Tibial nerve (tissue), 4 donors: ENCODE measurements around the gene E2F2. TPM values are rescaled to one million over a fixed set of nuclear protein-coding genes. Genes with fewer than 3 reads are reported as not detected.
"Not testable (repeated sequence)": the region's sequence is repeated elsewhere in the genome, so short reads cannot be mapped to it uniquely, and the experiment has no call there.

ENCODE experiments used
- DNase-seq, 2 donors: peaks; one replicate each; pipeline ENCODE4 v3.0.0-alpha.2; 2019; ENCODE audit warnings: low spot score in 2 of 2
- H3K27ac ChIP-seq, 4 donors: fragments of 200-600 bp; sonication (generic) in 3 of 4; one replicate each; pipeline ENCODE4 v1.5.1; 2017 to 2019; ENCODE audit warnings: mild to moderate bottlenecking in 1 of 4
- H3K27me3 ChIP-seq, 2 donors: fragments of 200-600 bp; sonication (generic) in 1 of 2; one replicate each; pipeline versions ENCODE4 v1.5.1 to v1.6.0; 2017 to 2019
- H3K36me3 ChIP-seq, 3 donors: fragments of 200-600 bp; sonication (generic); one replicate each; pipeline ENCODE4 v1.5.1; 2018 to 2019
- H3K4me1 ChIP-seq, 4 donors: fragments of 200-600 bp; sonication (generic) in 3 of 4; one replicate each; pipeline ENCODE4 v1.5.1; 2017 to 2019
- H3K4me3 ChIP-seq, 4 donors: fragments of 200-600 bp; sonication (generic) in 3 of 4; one replicate each; pipeline ENCODE4 v1.5.1; 2017 to 2019; ENCODE audit warnings: mild to moderate bottlenecking in 1 of 4, moderate library complexity in 1 of 4
- H3K9me3 ChIP-seq, 4 donors: fragments of 200-600 bp; sonication (generic) in 3 of 4; one replicate each; pipeline ENCODE4 v1.5.1; 2017 to 2019
- EP300 ChIP-seq, 2 donors: sonication (generic); formaldehyde crosslinking; IDR thresholded peaks; one replicate each; pipeline ENCODE4 v1.6.1; 2017; ENCODE audit warnings: antibody characterized with exemption in 2 of 2, mild to moderate bottlenecking in 1 of 2
- POLR2A ChIP-seq, 2 donors: fragments of 450-650 bp; IDR thresholded peaks; one replicate each; pipeline ENCODE4 v1.6.1; 2017; ENCODE audit warnings: antibody characterized with exemption in 2 of 2, mild to moderate bottlenecking in 2 of 2, moderate library complexity in 2 of 2
- WGBS, 2 donors: methylation state at CpG; one replicate each; pipeline ENCODE4 v1.1.5; 2018; 5-methylcytosine and 5-hydroxymethylcytosine counted together
- total RNA-seq, 4 donors: library from RNA; depleted of rRNA; stranded (reverse); fragments of >200 nt; gene quantifications; one replicate each; pipeline ENCODE4 v1.1.0, GENCODE V29; 2016
- TF ChIP-seq, protein P1 (sequence below), 5 experiments: fragments of 200-600 bp in 3 of 5; fragments of 450-650 bp in 2 of 5; sonication (generic) in 3 of 5; IDR thresholded peaks; one replicate each; pipeline ENCODE4 v1.5.1; 2016 to 2019; ENCODE audit warnings: antibody characterized with exemption in 5 of 5, mild to moderate bottlenecking in 3 of 5, moderate library complexity in 2 of 5

The E2F2 gene
- total RNA-seq, 4 donors from 2014 or later: 0.20 to 0.30 (median 0.21) TPM; not detected in 1

DNA sequence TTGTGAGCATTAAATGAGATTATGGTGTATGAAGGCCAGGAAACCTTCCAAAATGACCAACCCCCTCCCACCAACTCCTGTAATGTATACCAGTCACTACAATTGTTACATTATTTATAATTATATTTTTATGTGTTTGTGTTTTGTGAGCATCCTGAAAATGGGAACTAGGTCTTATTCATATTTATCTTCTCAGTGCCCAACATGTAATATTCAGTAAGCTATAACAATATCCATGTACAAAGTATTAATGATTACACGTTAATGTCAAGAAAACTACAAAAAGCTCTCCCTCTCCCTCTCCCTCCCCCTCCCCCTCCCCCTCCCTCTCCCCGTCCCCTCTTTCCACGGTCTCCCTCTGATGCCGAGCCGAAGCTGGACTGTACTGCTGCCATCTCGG, 28.1 kb downstream of the E2F2 start:
- Histone ChIP-seq H3K9me3 (no peaks in the 10 kb centered on the region), H3K36me3 (no peaks in the 10 kb centered on the region), H3K4me1 (no peaks in the 10 kb centered on the region), H3K27me3 (no peaks in the 10 kb centered on the region), H3K27ac (no peak overlapping the region), H3K4me3 (no peak overlapping the region)
- DNase-seq: no peak
- no peak for TF ChIP-seq POLR2A (IDR thresholded peaks at IDR 0.05)
- no peak for TF ChIP-seq EP300 (IDR thresholded peaks at IDR 0.05)
- TF ChIP-seq, protein P1, sequence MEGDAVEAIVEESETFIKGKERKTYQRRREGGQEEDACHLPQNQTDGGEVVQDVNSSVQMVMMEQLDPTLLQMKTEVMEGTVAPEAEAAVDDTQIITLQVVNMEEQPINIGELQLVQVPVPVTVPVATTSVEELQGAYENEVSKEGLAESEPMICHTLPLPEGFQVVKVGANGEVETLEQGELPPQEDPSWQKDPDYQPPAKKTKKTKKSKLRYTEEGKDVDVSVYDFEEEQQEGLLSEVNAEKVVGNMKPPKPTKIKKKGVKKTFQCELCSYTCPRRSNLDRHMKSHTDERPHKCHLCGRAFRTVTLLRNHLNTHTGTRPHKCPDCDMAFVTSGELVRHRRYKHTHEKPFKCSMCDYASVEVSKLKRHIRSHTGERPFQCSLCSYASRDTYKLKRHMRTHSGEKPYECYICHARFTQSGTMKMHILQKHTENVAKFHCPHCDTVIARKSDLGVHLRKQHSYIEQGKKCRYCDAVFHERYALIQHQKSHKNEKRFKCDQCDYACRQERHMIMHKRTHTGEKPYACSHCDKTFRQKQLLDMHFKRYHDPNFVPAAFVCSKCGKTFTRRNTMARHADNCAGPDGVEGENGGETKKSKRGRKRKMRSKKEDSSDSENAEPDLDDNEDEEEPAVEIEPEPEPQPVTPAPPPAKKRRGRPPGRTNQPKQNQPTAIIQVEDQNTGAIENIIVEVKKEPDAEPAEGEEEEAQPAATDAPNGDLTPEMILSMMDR (IDR thresholded peaks at IDR 0.05): no peak
- 55 to 73% methylated on average over 6 of the region's 6 CpGs for WGBS, 2 donors

DNA sequence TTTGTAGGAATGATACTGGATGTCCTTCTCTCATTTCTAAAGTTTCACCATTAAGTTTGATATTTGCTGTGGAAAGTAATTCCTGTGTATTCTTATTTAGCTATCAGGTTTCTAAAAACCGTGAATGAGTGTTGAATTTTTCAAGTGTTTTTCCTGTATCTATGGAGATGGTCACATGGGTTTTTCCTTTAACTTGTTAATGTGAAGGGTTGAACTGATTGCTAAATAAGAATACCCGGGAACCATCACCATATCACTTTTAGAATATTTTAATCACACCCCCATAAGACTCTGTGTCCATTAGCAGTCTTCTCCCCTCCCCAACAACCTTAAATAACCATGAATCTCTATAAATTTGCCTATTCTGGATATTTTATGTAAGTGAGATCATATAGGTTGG, 30.6 kb downstream of the E2F2 start:
- no peaks in the 10 kb centered on the region for H3K9me3 ChIP-seq
- 41 to 49% methylated on average over 2 of the region's 2 CpGs for WGBS, 2 donors
- DNase-seq: no peak
- no peak overlapping the region for H3K4me3 ChIP-seq
- no peaks in the 10 kb centered on the region for H3K27me3 ChIP-seq
- no peak for TF ChIP-seq EP300 (IDR thresholded peaks at IDR 0.05)
- TF ChIP-seq, protein P1 (IDR thresholded peaks at IDR 0.05): no peak
- no peak for TF ChIP-seq POLR2A (IDR thresholded peaks at IDR 0.05)
- no peaks in the 10 kb centered on the region for H3K4me1 ChIP-seq
- H3K36me3 ChIP-seq: no peaks in the 10 kb centered on the region
- no peak overlapping the region for H3K27ac ChIP-seq

DNA sequence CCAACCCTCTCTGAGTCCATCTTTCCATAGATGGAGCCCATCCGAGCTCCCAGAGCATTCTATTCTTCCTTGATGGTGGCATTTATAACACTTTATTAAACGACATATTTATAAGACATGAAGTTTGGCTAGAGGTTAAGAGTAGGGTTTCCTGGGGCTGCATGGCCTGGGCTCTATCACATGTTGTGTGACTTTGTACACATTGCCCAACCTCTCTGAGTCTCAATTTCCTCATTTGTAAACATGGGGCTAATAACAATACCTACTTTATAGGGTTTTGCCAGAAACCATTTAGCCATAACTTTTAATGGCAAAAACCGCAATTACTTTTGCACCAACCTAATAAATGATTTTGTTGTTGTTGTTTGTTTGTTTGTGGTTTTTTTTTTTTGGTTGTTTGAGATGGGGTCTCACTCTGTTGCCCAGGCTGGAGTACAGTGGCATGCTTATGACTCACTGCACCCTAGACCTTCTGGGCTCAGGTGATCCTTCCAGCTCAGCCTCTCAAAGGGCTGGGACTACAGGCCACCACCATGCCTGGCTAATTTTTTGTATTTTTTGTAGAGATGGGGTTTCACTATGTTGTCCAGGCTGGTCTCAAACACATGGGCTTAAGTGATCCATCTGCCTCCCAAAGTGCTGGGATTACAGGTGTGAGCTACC, 33.1 kb downstream of the E2F2 start:
- DNase-seq: no peak
- H3K4me3 ChIP-seq: no peak overlapping the region
- WGBS, 2 donors: 89 to 91% methylated on average over 3 of the region's 3 CpGs
- H3K27ac ChIP-seq: no peak overlapping the region
- H3K4me1 ChIP-seq: no peaks in the 10 kb centered on the region
- H3K36me3 ChIP-seq: no peaks in the 10 kb centered on the region
- H3K9me3 ChIP-seq: no peaks in the 10 kb centered on the region
- H3K27me3 ChIP-seq: no peaks in the 10 kb centered on the region
- TF ChIP-seq, protein P1 (IDR thresholded peaks at IDR 0.05): no peak
- TF ChIP-seq POLR2A (IDR thresholded peaks at IDR 0.05) (no peak), EP300 (IDR thresholded peaks at IDR 0.05) (no peak)

DNA sequence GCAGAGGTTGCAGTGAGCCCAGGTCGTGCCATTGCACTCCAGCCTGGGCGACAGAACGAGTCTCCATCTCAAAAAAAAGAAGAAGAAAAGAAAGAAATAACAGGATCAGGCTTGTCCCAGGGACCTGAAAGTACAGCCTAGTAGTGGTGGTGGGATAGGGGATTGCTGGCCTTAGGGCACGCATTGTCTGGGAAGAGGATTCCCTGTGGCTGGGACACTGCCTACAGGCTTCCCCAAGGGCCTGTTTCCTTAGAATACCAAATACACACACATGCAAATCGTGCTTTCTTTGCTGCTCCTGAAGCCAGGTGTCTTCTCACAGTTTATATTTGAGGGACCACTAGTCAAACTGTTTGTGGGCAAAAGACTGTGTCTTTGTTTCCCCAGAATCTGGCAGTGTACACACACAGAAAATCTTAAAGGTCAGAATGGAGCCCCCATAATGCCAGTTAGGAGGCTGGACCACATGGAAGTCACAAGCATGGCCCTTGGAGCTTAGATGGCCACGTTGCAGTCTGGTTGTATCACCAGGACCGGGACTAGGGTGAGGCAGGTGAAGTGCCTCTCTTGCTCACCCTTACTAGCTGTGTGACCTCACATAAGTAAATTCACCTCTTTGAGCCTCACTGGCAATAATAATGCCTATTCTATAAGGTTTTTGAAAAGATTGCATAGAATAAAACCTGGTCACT, 34.4 kb downstream of the E2F2 start:
- H3K27ac ChIP-seq: no peak overlapping the region
- no peak for DNase-seq
- TF ChIP-seq EP300 (IDR thresholded peaks at IDR 0.05) (no peak), POLR2A (IDR thresholded peaks at IDR 0.05) (no peak)
- TF ChIP-seq, protein P1 (IDR thresholded peaks at IDR 0.05): no peak
- H3K27me3 ChIP-seq: no peaks in the 10 kb centered on the region
- no peaks in the 10 kb centered on the region for H3K4me1 ChIP-seq
- 71 to 74% methylated on average over 7 of the region's 7 CpGs for WGBS, 2 donors
- H3K36me3 ChIP-seq: no peaks in the 10 kb centered on the region
- no peak overlapping the region for H3K4me3 ChIP-seq
- no peaks in the 10 kb centered on the region for H3K9me3 ChIP-seq

DNA sequence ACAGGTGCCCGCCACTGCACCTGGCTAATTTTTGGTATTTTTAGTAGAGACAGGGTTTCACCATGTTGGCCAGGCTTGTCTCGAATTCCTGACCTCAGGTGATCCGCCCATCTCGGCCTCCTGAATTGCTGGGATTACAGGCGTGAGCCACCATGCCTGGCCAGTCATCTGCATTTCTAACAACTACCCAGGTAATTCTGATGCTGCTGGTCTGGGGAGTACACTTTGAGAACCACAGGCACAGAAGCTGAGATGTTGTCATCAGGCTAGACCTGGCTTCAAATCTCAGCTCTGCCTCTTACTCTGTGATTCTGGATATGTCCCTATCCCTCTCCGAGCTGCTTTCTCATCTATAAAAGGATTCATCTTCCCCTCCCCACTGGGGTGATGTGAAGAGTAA, 36.2 kb downstream of the E2F2 start:
- not testable (repeated sequence) for DNase-seq, H3K9me3 ChIP-seq, H3K27ac ChIP-seq, H3K27me3 ChIP-seq, H3K4me1 ChIP-seq, H3K4me3 ChIP-seq, H3K36me3 ChIP-seq
- 83% methylated on average over 6 of the region's 6 CpGs for WGBS, 2 donors

DNA sequence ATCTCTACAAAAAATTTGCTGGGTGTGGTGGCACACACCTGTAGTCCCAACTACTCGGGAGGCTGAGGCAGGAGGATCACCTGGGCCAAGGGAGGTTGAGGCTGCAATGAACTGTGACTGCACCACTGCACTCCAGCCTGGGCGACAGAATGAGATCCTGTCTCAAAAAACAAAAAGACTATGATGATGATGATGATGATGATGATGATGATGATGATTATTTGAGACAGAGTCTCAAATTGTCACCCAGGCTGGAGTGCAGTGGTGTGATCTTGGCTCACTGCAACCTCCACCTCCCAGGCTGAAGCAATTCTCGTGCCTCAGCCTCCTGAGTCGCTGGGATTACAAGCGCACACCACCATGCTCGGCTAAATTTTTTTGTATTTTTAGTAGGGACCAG, 38.3 kb downstream of the E2F2 start:
- H3K36me3 ChIP-seq, H3K27ac ChIP-seq, H3K27me3 ChIP-seq, H3K4me3 ChIP-seq, DNase-seq, H3K4me1 ChIP-seq, H3K9me3 ChIP-seq: not testable (repeated sequence)
- WGBS, 2 donors: 85 to 89% methylated on average over 6 of the region's 6 CpGs
